ENCODE results near the gene TMX1. TPM values are rescaled to one million over a fixed set of nuclear protein-coding genes. Genes with fewer than 3 reads are reported as not detected.

TMX1 gene
- total and polyA plus RNA-seq, 3 donors from 2014 or later: 19.2 to 30.7 (median 19.5) TPM

DNA sequence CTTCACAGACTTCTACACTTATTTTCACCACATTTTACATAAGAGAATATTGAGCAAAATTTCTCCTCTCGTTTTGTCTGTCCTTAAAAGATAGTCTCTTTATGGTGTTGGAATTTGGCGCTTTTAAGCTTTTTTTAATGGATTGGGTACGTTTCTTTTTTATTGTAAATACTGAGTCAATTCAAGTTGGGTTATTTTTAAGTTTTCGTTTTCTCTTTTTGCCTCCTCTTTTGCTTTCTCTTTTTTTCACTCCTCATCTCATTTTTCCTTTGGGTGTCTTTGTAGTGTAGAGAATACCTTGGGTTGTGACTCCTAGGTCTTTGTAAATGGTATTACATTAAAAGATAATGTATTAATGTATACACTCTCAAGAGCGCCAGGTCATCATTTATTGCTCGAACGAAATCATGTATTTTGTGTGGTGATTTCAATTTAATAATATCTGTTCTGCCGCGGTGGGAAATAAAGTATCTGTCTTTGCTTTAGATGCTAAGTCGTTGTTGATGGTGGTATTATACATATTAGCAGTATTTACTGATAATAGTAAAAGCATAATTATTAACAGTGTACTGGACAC, 845 bp downstream of the TMX1 start:
- H3K9me3 ChIP-seq: no peaks in the 10 kb centered on the region
- H3K4me3 ChIP-seq: peak overlapping the region; percentile 88 to 89
- H3K27me3 ChIP-seq: no peaks in the 10 kb centered on the region
- TF ChIP-seq, protein P1, sequence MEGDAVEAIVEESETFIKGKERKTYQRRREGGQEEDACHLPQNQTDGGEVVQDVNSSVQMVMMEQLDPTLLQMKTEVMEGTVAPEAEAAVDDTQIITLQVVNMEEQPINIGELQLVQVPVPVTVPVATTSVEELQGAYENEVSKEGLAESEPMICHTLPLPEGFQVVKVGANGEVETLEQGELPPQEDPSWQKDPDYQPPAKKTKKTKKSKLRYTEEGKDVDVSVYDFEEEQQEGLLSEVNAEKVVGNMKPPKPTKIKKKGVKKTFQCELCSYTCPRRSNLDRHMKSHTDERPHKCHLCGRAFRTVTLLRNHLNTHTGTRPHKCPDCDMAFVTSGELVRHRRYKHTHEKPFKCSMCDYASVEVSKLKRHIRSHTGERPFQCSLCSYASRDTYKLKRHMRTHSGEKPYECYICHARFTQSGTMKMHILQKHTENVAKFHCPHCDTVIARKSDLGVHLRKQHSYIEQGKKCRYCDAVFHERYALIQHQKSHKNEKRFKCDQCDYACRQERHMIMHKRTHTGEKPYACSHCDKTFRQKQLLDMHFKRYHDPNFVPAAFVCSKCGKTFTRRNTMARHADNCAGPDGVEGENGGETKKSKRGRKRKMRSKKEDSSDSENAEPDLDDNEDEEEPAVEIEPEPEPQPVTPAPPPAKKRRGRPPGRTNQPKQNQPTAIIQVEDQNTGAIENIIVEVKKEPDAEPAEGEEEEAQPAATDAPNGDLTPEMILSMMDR (IDR thresholded peaks at IDR 0.05): no peak
- TF ChIP-seq POLR2A (IDR thresholded peaks at IDR 0.05): no peak
- intact Hi-C loops (cut with DNase I; ENCODE audit: low total_unique reads): no loop called here
- DNase-seq: no peak
- no peaks in the 10 kb centered on the region for H3K36me3 ChIP-seq (ENCODE audit: low read depth, missing control alignments)
- H3K4me1 ChIP-seq: no peaks in the 10 kb centered on the region
- peak overlapping the region in 1 of 2 donors; percentile 82 for H3K27ac ChIP-seq
- 11 to 12% methylated on average over 10 of the region's 10 CpGs for WGBS, 2 donors

DNA sequence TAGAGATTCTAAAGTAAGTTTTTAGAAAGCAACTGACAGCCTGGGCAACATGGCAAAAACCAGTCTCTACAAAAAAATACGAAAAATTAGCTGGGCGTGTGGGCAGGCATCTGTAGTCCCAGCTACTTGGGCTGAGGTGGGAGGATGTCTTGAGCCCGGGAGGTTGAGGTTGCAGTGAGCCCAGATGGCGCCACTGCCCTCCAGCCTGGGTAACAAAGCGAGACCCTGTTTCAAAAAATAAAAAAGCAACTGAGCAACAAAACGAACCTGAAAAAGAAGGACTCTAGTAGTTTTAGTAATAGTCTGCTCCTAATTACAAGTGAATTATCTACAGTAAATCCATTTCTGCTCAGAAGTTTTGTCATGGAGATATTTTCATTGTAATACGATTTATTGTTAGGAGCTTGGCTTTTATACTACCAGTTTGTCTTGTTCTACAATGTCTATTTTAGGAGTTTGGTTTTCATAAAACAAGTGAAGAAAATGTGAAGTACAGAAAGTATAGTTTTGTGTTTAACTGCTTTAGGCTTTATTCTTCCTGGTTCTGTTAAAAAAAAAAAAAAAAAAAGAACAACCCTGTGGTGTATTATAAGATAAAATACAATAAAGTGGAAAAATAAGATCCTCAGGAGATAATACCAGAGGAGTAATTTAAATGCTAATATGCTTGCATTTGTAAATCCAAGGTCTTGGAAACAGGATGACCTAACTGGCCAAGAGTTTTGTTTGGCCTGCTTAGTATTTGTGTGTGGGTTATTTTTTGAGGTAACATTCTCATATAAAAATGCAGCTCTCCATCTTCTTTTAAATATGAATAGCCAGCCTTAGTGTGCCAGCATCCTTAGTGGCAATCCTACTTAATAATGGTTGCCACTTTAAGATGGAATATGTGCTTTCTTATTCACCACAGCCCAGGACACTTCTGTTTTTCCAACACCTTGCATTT, 2.8 kb downstream of the TMX1 start:
- intact Hi-C loops (cut with DNase I; ENCODE audit: low total_unique reads): no loop called here
- DNase-seq: no peak
- no peak overlapping the region for H3K4me3 ChIP-seq
- no peaks in the 10 kb centered on the region for H3K4me1 ChIP-seq
- H3K9me3 ChIP-seq: no peaks in the 10 kb centered on the region
- H3K36me3 ChIP-seq (ENCODE audit: low read depth, missing control alignments): no peaks in the 10 kb centered on the region
- TF ChIP-seq, protein P1 (IDR thresholded peaks at IDR 0.05): no peak
- no peak for TF ChIP-seq POLR2A (IDR thresholded peaks at IDR 0.05)
- 44 to 59% methylated on average over 7 of the region's 7 CpGs for WGBS, 2 donors
- no peaks in the 10 kb centered on the region for H3K27me3 ChIP-seq
- H3K27ac ChIP-seq: no peak overlapping the region

GRCh38 chr14:51244591-51244990, 4.5 kb downstream of the TMX1 start:
- H3K27me3 ChIP-seq: no peaks in the 10 kb centered on the region
- no peaks in the 10 kb centered on the region for H3K9me3 ChIP-seq
- intact Hi-C loops (cut with DNase I; ENCODE audit: low total_unique reads): no loop called here
- no peak for DNase-seq
- WGBS, 2 donors: 95 to 98% methylated on average over 5 of the region's 5 CpGs
- H3K27ac ChIP-seq: no peak overlapping the region
- no peak for TF ChIP-seq POLR2A (IDR thresholded peaks at IDR 0.05)
- TF ChIP-seq, protein P1 (IDR thresholded peaks at IDR 0.05): no peak
- no peaks in the 10 kb centered on the region for H3K4me1 ChIP-seq
- no peak overlapping the region for H3K4me3 ChIP-seq
- H3K36me3 ChIP-seq (ENCODE audit: low read depth, missing control alignments): no peaks in the 10 kb centered on the region

DNA sequence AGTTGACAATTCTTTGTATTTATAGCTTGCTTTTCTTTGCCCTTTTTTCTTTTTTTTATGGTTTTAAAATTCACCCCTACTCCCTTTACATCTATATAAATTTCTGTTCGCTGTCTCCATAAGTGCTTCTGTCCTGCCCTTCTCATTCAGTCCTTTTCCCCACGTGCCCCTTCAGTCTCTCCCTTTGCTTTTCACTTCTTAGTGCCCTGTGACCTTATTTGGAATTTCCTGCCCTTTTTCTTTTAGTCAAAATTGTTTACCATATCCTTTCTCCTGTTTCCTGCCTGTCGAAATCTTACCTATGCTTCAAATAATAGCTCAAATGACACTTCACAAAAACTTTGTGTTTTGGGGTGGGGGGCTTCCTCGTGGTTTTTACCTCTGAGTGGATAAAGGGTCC, 6.0 kb downstream of the TMX1 start:
- no peaks in the 10 kb centered on the region for H3K9me3 ChIP-seq
- intact Hi-C loops (cut with DNase I; ENCODE audit: low total_unique reads): no loop called here
- H3K4me1 ChIP-seq: no peaks in the 10 kb centered on the region
- DNase-seq: no peak
- H3K4me3 ChIP-seq: no peak overlapping the region
- TF ChIP-seq, protein P1 (IDR thresholded peaks at IDR 0.05): no peak
- TF ChIP-seq POLR2A (IDR thresholded peaks at IDR 0.05): no peak
- no peaks in the 10 kb centered on the region for H3K27me3 ChIP-seq
- H3K27ac ChIP-seq: no peak overlapping the region
- 74 to 80% methylated on average over 4 of the region's 4 CpGs for WGBS, 2 donors
- no peaks in the 10 kb centered on the region for H3K36me3 ChIP-seq (ENCODE audit: low read depth, missing control alignments)

Data from testis (tissue), 3 donors.